Uterine smooth muscle cell (primary cell): ENCODE data around the gene DUSP12. TPM values are rescaled to one million over a fixed set of nuclear protein-coding genes. Genes with fewer than 3 reads are reported as not detected.

Experiments used
- total RNA-seq: library from RNA; depleted of rRNA; stranded (reverse); fragments of >200 nt; gene quantifications from 2 replicates; pipeline ENCODE4 v1.2.3, GENCODE V29; 2014

Gene DUSP12
- 36.0 and 46.4 TPM in 2 replicates for total RNA-seq

GRCh38 chr1:161749509-161750407 lies at the start of gene DUSP12:
Gene DUSP12 (plus strand): TSS chr1:161749786. CDS start chr1:161749802, 16 bp downstream.

GRCh38 chr1:161706482-161707347 lies 42.9 kb upstream of the DUSP12 start, which contains the start of gene FCRLA:
Gene FCRLA (plus strand): TSS chr1:161707229. CDS start chr1:161707265, 36 bp downstream.

GRCh38 chr1:161720956-161721737 lies 28.4 kb upstream of the DUSP12 start, which contains the start of gene FCRLB:
Gene FCRLB (plus strand): TSS chr1:161721544. CDS start chr1:161722673, 1,129 bp downstream.

GRCh38 chr1:161766102-161766981 lies 16.8 kb downstream of the DUSP12 start, which contains the start of gene ATF6:
Gene ATF6 (plus strand): TSS chr1:161766320. CDS start chr1:161766361, 41 bp downstream.

Other genes starting within 250 kb of the DUSP12 start
- 0.37 and 0.77 TPM in 2 replicates for gene FCGR2A, start 244.3 kb upstream of the DUSP12 start, total RNA-seq
- gene HSPA6, start 225.2 kb upstream of the DUSP12 start, total RNA-seq = 1.9 and 4.6 TPM in 2 replicates
- not detected in 2 replicates for gene FCGR3A, start 200.0 kb upstream of the DUSP12 start, total RNA-seq
- not detected in 2 replicates for gene FCGR3B, start 118.6 kb upstream of the DUSP12 start, total RNA-seq
- not detected in 2 replicates for gene FCGR2B, start 86.6 kb upstream of the DUSP12 start, total RNA-seq
- gene FCRLA, start 42.6 kb upstream of the DUSP12 start, total RNA-seq = 0.62 and 3.5 TPM in 2 replicates
- gene FCRLB, start 28.2 kb upstream of the DUSP12 start, total RNA-seq = 9.0 and 16.6 TPM in 2 replicates
- 23.9 and 27.4 TPM in 2 replicates for gene ATF6, start 16.5 kb downstream of the DUSP12 start, total RNA-seq